Hepatocyte (in vitro differentiated cells): Measurements from ENCODE around the gene ZNF91.

ENCODE experiments used
- EZH2 ChIP-seq: fragments of 200-600 bp; sonication (generic); IDR thresholded peaks from 2 replicates; pipeline ENCODE4 v1.6.1; 2016; ENCODE audit warnings: antibody characterized with exemption, mild to moderate bottlenecking, borderline replicate concordance
- TF ChIP-seq, protein P1 (sequence below): fragments of 200-600 bp; sonication (generic); IDR thresholded peaks from 2 replicates; pipeline ENCODE4 v1.5.1; 2016; ENCODE audit warnings: antibody characterized with exemption, mild to moderate bottlenecking; ENCODE audit not compliant: poor library complexity

- TF ChIP-seq, protein P1, sequence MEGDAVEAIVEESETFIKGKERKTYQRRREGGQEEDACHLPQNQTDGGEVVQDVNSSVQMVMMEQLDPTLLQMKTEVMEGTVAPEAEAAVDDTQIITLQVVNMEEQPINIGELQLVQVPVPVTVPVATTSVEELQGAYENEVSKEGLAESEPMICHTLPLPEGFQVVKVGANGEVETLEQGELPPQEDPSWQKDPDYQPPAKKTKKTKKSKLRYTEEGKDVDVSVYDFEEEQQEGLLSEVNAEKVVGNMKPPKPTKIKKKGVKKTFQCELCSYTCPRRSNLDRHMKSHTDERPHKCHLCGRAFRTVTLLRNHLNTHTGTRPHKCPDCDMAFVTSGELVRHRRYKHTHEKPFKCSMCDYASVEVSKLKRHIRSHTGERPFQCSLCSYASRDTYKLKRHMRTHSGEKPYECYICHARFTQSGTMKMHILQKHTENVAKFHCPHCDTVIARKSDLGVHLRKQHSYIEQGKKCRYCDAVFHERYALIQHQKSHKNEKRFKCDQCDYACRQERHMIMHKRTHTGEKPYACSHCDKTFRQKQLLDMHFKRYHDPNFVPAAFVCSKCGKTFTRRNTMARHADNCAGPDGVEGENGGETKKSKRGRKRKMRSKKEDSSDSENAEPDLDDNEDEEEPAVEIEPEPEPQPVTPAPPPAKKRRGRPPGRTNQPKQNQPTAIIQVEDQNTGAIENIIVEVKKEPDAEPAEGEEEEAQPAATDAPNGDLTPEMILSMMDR = no peak
- no peak for TF ChIP-seq EZH2
Observed at GRCh38 chr19:23378948-23379347, 16.3 kb downstream of the ZNF91 start.
